Prostate gland (tissue), 2 donors: ENCODE measurements around the gene MAGEB4. TPM values are rescaled to one million over a fixed set of nuclear protein-coding genes. Genes with fewer than 3 reads are reported as not detected.
"Not testable (repeated sequence)": the region's sequence is repeated elsewhere in the genome, so short reads cannot be mapped to it uniquely, and the experiment has no call there.

Experiments
- DNase-seq: peaks from one replicate; pipeline ENCODE4 v3.0.0-alpha.2; 2019; ENCODE audit warnings: low spot score
- H3K27ac ChIP-seq, 2 donors: fragments of 200-600 bp; sonication (generic); 2 replicates each; pipeline ENCODE4 v1.5.1; 2017 to 2019
- H3K27me3 ChIP-seq: fragments of 200-600 bp; sonication (generic); replicated peaks from 2 replicates; pipeline ENCODE4 v1.5.1; 2019; ENCODE audit not compliant: insufficient read depth
- H3K36me3 ChIP-seq, 2 donors: fragments of 200-600 bp; sonication (generic); 1 replicate in 1 of 2; 2 replicates in 1 of 2; pipeline versions ENCODE4 v1.5.1 to v1.8.1; 2017 to 2019
- H3K4me1 ChIP-seq: fragments of 200-600 bp; sonication (generic); replicated peaks from 2 replicates; pipeline ENCODE4 v1.5.1; 2019
- H3K4me3 ChIP-seq, 2 donors: fragments of 200-600 bp; sonication (generic); 2 replicates each; pipeline ENCODE4 v1.5.1; 2017 to 2019
- H3K9me3 ChIP-seq: fragments of 200-600 bp; sonication (generic); 2 replicates; pipeline ENCODE4 v1.5.1; 2017
- CTCF ChIP-seq, 4 experiments: fragments of 200-600 bp in 2 of 4; fragments of 450-650 bp in 2 of 4; sonication (generic) in 2 of 4; IDR thresholded peaks; 1 replicate in 3 of 4; 2 replicates in 1 of 4; pipeline ENCODE4 v1.5.1; 2016 to 2019; ENCODE audit warnings: antibody characterized with exemption in 4 of 4, mild to moderate bottlenecking in 2 of 4, moderate library complexity in 2 of 4
- POLR2A ChIP-seq: fragments of 450-650 bp; IDR thresholded peaks from one replicate; pipeline ENCODE4 v1.6.1; 2016; ENCODE audit warnings: antibody characterized with exemption, mild to moderate bottlenecking
- POLR2AphosphoS5 ChIP-seq: sonication (generic); formaldehyde crosslinking; IDR thresholded peaks from one replicate; pipeline ENCODE4 v1.6.1; 2017; ENCODE audit warnings: antibody characterized with exemption
- WGBS: methylation state at CpG from one replicate; pipeline ENCODE4 v1.1.5; 2018; 5-methylcytosine and 5-hydroxymethylcytosine counted together
- intact Hi-C: fragments of 100-400 bp; cut with DNase I; formaldehyde crosslinking; loops from one replicate; pipeline ENCODE4 v1.14.2; 2022
- total RNA-seq, 2 donors: library from RNA; depleted of rRNA; stranded (reverse); fragments of >200 nt; gene quantifications; one replicate each; pipeline ENCODE4 v1.1.0, GENCODE V29; 2016

Gene MAGEB4
- total RNA-seq = 1 to 10 TPM in 1 of 2 donors, not detected in 1; 3.6 TPM

GRCh38 chrX:30241724-30242415, at the start of gene MAGEB4:
TSS of gene MAGEB4 (plus strand) at chrX:30242000. CDS start at chrX:30242136, 136 bp downstream.
- H3K36me3 ChIP-seq = no peaks in the 10 kb centered on the region
- H3K27me3 ChIP-seq = no peaks in the 10 kb centered on the region
- no peak within 1 kb of the TSS for H3K4me3 ChIP-seq
- H3K27ac ChIP-seq = no peak within 1 kb of the TSS
- TF ChIP-seq CTCF (IDR thresholded peaks at IDR 0.05) (no peak), POLR2AphosphoS5 (no peak), POLR2A (no peak)
- 90% methylated on average over 8 of the region's 10 CpGs for WGBS
- intact Hi-C loops = no loop called here
- H3K9me3 ChIP-seq = no peaks in the 10 kb centered on the region
- H3K4me1 ChIP-seq = no peaks in the 10 kb centered on the region
- DNase-seq = no peak

- H3K9me3 ChIP-seq, intact Hi-C loops, H3K27ac ChIP-seq, DNase-seq, H3K27me3 ChIP-seq, H3K4me3 ChIP-seq, H3K36me3 ChIP-seq, H3K4me1 ChIP-seq: not testable (repeated sequence)
- 82% methylated on average over 6 of the region's 6 CpGs for WGBS
These were observed 47.9 kb upstream of the MAGEB4 start for GRCh38 chrX:30193910-30194309.

GRCh38 chrX:30196322-30196721, 45.5 kb upstream of the MAGEB4 start:
- no peaks in the 10 kb centered on the region for H3K9me3 ChIP-seq
- H3K27me3 ChIP-seq = no peaks in the 10 kb centered on the region
- no peak overlapping the region for H3K4me3 ChIP-seq
- H3K27ac ChIP-seq = no peak overlapping the region
- 13% methylated on average over 1 of the region's 1 CpG for WGBS
- intact Hi-C loops = no loop called here
- H3K36me3 ChIP-seq = no peaks in the 10 kb centered on the region
- no peak for TF ChIP-seq POLR2AphosphoS5
- TF ChIP-seq CTCF (IDR thresholded peaks at IDR 0.05) = no peak
- no peak for TF ChIP-seq POLR2A
- no peak for DNase-seq
- H3K4me1 ChIP-seq = no peaks in the 10 kb centered on the region

GRCh38 chrX:30212172-30212571, 29.6 kb upstream of the MAGEB4 start:
- H3K27ac ChIP-seq = no peak overlapping the region
- H3K27me3 ChIP-seq = no peaks in the 10 kb centered on the region
- no peak for DNase-seq
- no peak overlapping the region for H3K4me3 ChIP-seq
- H3K9me3 ChIP-seq = no peaks in the 10 kb centered on the region
- intact Hi-C loops = no loop called here
- WGBS = 89% methylated on average over 2 of the region's 2 CpGs
- H3K36me3 ChIP-seq = no peaks in the 10 kb centered on the region
- no peaks in the 10 kb centered on the region for H3K4me1 ChIP-seq
- TF ChIP-seq CTCF (IDR thresholded peaks at IDR 0.05) = no peak
- TF ChIP-seq POLR2A = no peak
- TF ChIP-seq POLR2AphosphoS5 = no peak

- Histone ChIP-seq H3K4me1 (no peaks in the 10 kb centered on the region), H3K27me3 (no peaks in the 10 kb centered on the region), H3K4me3 (no peak within 1 kb of the TSS), H3K9me3 (no peaks in the 10 kb centered on the region), H3K36me3 (no peaks in the 10 kb centered on the region), H3K27ac (no peak within 1 kb of the TSS)
- no peak for DNase-seq
- 95% methylated on average over 22 of the region's 29 CpGs for WGBS
- TF ChIP-seq POLR2AphosphoS5 = no peak
- no peak for TF ChIP-seq CTCF (IDR thresholded peaks at IDR 0.05)
- no peak for TF ChIP-seq POLR2A
- intact Hi-C loops = no loop called here
These were observed 26.4 kb upstream of the MAGEB4 start, which contains the start of gene MAGEB2 for GRCh38 chrX:30215357-30215843. TSS of gene MAGEB2 (plus strand) at chrX:30215563. CDS start at chrX:30218581, 3,018 bp downstream.
